SK-N-MC (cell line): ENCODE measurements around the gene ZNF521.
A peak's percentile ranks its signal among the peaks of the same experiment; 100 is the strongest.

Experiments
- DNase-seq: peaks from one replicate; pipeline ENCODE4 v3.0.0-alpha.2; 2011; ENCODE audit warnings: low read depth, low spot score
- H3K27ac ChIP-seq: fragments of 200-600 bp; sonication (generic); 2 replicates; pipeline ENCODE4 v1.5.1; 2016; ENCODE audit warnings: mixed run types
- H3K36me3 ChIP-seq: fragments of 200-600 bp; sonication (generic); 2 replicates; pipeline ENCODE4 v1.6.1; 2017; ENCODE audit warnings: antibody characterized with exemption, low read length, mixed read lengths; ENCODE audit not compliant: insufficient read depth
- H3K4me3 ChIP-seq: fragments of 200-600 bp; sonication (generic); 2 replicates; pipeline ENCODE4 v1.5.1; 2016
- H3K9ac ChIP-seq: fragments of 200-600 bp; sonication (generic); 2 replicates; pipeline ENCODE4 v1.8.0; 2017; ENCODE audit warnings: mixed run types, mixed read lengths; ENCODE audit not compliant: insufficient read length
- H3K9me3 ChIP-seq: fragments of 200-600 bp; sonication (generic); 2 replicates; pipeline ENCODE4 v1.6.1; 2017; ENCODE audit warnings: low read depth, mild to moderate bottlenecking, antibody characterized with exemption, low read length, moderate library complexity, mixed read lengths
- EZH2 ChIP-seq: fragments of 200-600 bp; sonication (generic); IDR thresholded peaks from one replicate; pipeline ENCODE4 v1.6.1; 2017; ENCODE audit warnings: antibody characterized with exemption
- FOXP2 ChIP-seq: optimal IDR thresholded peaks from 2 replicates; pipeline ENCODE3; 2011; ENCODE audit warnings: mild to moderate bottlenecking, moderate library complexity; ENCODE audit not compliant: insufficient read depth; ENCODE audit errors: extremely low read length, control extremely low read depth
- POLR2AphosphoS5 ChIP-seq: IDR thresholded peaks from 2 replicates; pipeline ENCODE4 v1.6.1; 2012; ENCODE audit warnings: mild to moderate bottlenecking, low read depth, low read length, borderline replicate concordance

Gene ZNF521

GRCh38 chr18:25351777-25352628, at the start of gene ZNF521:
TSS of gene ZNF521 (minus strand) at chr18:25352166. CDS start at chr18:25350946, 1,220 bp downstream.
- Histone ChIP-seq H3K9ac (no peak within 1 kb of the TSS), H3K9me3 (no peaks in the 10 kb centered on the region), H3K4me3 (peak within 1 kb of the TSS; percentile 80), H3K27ac (no peak within 1 kb of the TSS), H3K36me3 (no peaks in the 10 kb centered on the region)
- DNase-seq: no peak
- TF ChIP-seq POLR2AphosphoS5: no peak

- no peak for TF ChIP-seq FOXP2
- TF ChIP-seq POLR2AphosphoS5: no peak
- no peak for TF ChIP-seq EZH2
- no peak for DNase-seq
These were observed 47.6 kb upstream of the ZNF521 start for GRCh38 chr18:25399554-25399953.

GRCh38 chr18:25392192-25392591, 40.2 kb upstream of the ZNF521 start:
- Histone ChIP-seq H3K27ac (no peak overlapping the region), H3K36me3 (no peaks in the 10 kb centered on the region), H3K9ac (no peak overlapping the region), H3K9me3 (no peaks in the 10 kb centered on the region), H3K4me3 (no peak overlapping the region)
- TF ChIP-seq FOXP2: no peak
- TF ChIP-seq POLR2AphosphoS5: no peak
- TF ChIP-seq EZH2: no peak
- DNase-seq: no peak

More at GRCh38 chr18:25399554-25399953, 47.6 kb upstream of the ZNF521 start:
- no peak overlapping the region for H3K9ac ChIP-seq
- H3K27ac ChIP-seq: no peak overlapping the region
- H3K4me3 ChIP-seq: no peak overlapping the region
- H3K36me3 ChIP-seq: no peaks in the 10 kb centered on the region
- no peaks in the 10 kb centered on the region for H3K9me3 ChIP-seq

DNA sequence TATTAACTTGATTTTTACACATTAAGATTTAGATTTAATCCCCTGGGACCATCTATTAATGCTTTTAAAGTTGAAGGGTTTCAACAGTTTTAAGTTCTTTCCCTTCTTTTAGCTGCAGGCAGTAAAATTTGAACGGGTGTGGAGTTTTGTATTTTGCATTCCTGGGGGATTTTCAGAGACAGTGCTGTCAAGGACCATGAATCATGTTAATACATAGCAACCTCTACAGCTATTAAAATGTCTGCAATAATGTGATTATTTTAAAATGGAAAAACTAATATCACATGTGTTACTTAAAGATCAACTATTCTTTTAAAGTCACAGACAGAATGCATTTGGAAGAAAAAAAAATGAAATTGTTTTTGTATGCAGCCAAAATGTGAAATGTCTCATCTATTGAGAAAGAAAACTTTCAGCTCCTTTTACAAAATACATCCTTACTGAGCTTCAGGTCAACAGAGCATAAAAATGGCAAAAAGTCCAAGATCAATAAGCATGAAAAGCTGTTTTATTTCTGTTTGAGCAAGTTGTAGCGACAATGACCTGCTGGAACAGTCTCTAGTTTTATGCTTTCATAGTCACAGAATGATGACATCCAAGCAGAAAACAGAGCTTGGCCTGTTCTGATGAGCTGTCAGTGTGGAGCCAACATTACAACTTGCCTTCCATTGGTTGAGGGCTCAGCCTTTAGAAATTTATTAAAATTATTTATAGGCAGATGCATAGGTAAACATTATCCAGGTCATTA, 21.6 kb upstream of the ZNF521 start:
- Histone ChIP-seq H3K27ac (no peak overlapping the region), H3K4me3 (no peak overlapping the region)

GRCh38 chr18:25370391-25370790, 18.4 kb upstream of the ZNF521 start:
- no peak overlapping the region for H3K27ac ChIP-seq
- no peak overlapping the region for H3K9ac ChIP-seq
- no peak overlapping the region for H3K4me3 ChIP-seq
- no peaks in the 10 kb centered on the region for H3K9me3 ChIP-seq
- no peak for TF ChIP-seq FOXP2
- TF ChIP-seq EZH2: no peak
- TF ChIP-seq POLR2AphosphoS5: no peak
- H3K36me3 ChIP-seq: no peaks in the 10 kb centered on the region
- DNase-seq: no peak

More for the DNA sequence above, 21.6 kb upstream of the ZNF521 start:
- Histone ChIP-seq H3K9ac (no peak overlapping the region), H3K9me3 (no peaks in the 10 kb centered on the region), H3K36me3 (no peaks in the 10 kb centered on the region)
- DNase-seq: no peak
- no peak for TF ChIP-seq EZH2
- TF ChIP-seq POLR2AphosphoS5: no peak

DNA sequence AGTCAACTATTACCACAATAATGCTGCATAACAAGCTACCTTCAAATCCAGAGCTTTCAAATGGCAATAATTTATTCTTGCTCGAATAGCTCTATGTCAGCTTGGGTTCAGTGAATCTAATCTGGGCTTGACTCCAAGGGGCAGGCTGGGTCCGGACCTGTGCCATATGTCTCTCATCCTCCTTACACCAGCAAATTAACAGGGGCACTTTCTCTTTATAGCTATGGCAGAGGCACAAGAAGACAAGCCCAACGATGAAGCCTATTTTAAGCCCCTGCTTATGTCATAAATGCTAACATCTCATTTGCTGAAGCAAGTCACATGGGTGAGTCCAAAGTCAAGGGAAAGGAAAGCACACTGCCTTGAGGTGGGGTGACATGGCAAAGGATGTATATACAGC, 13.3 kb upstream of the ZNF521 start:
- no peak overlapping the region for H3K27ac ChIP-seq
- H3K36me3 ChIP-seq: no peaks in the 10 kb centered on the region
- H3K4me3 ChIP-seq: no peak overlapping the region
- H3K9me3 ChIP-seq: no peaks in the 10 kb centered on the region
- no peak overlapping the region for H3K9ac ChIP-seq
- TF ChIP-seq FOXP2: no peak
- no peak for TF ChIP-seq EZH2
- no peak for TF ChIP-seq POLR2AphosphoS5
- no peak for DNase-seq

DNA sequence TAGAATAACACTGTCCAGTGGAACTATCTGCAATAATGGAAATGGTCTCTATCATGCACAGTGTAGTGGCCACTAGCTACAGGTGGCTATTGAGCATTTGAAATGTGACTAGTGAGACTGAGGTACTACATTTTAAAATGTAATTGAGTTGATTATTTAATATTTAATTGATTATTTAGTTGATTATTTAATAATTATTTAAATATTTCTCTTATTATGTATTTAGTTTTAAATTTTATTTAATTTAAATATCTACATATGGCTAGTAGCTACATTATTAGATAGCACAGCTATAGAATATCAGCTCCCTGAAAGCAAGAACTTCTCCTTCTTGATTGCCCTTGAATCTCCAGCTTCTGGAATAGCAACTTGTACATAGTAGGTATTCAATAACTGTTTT, 12.8 kb upstream of the ZNF521 start:
- Histone ChIP-seq H3K27ac (no peak overlapping the region), H3K9ac (no peak overlapping the region), H3K36me3 (no peaks in the 10 kb centered on the region), H3K9me3 (no peaks in the 10 kb centered on the region), H3K4me3 (no peak overlapping the region)
- no peak for DNase-seq
- TF ChIP-seq EZH2 (no peak), POLR2AphosphoS5 (no peak), FOXP2 (no peak)

DNA sequence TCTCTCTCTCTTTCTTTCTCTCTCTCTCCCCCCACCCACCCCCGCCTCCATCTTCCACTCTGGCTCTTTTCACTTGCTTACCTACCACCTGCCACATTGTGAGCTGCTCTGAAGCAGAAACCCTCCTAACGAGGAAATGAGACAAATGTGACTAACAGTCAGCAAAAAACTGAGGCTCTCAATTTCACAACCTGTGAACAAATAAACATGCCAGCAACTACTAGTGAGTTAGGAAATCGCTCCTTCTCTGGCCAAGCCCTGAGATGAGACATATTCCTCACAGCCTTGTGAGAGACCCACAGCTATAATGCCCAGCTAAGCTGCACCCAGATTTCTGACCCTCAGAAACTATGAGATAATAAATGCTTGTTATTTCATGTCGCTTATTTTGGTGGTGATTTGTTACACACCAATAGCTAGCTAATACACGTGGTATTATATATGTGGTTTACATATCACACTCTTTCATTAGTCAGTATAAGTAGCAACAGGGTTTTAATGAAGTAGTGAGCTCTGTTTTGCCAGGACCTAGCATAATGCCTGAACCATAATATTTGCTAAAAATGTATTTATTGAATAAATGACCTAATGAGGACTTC, 8.4 kb upstream of the ZNF521 start:
- no peaks in the 10 kb centered on the region for H3K36me3 ChIP-seq
- no peak for DNase-seq
- no peak overlapping the region for H3K4me3 ChIP-seq
- TF ChIP-seq POLR2AphosphoS5 (no peak), FOXP2 (no peak), EZH2 (no peak)
- no peak overlapping the region for H3K27ac ChIP-seq
- no peaks in the 10 kb centered on the region for H3K9me3 ChIP-seq
- H3K9ac ChIP-seq: no peak overlapping the region
